Loucy (cell line): Measurements from ENCODE around the gene COL27A1.

Experiments
- H2AFZ ChIP-seq: fragments of 200-600 bp; sonication (generic); 2 replicates; pipeline ENCODE4 v1.6.0; 2016; ENCODE audit warnings: antibody characterized with exemption, mild to moderate bottlenecking, low read length, moderate library complexity
- H3F3A ChIP-seq: fragments of 200-600 bp; 2 replicates; pipeline ENCODE4 v1.6.0; 2016; ENCODE audit warnings: antibody characterized with exemption, low read depth, mild to moderate bottlenecking
- H3K27me3 ChIP-seq: fragments of 200-600 bp; sonication (generic); 2 replicates; pipeline ENCODE4 v1.6.1; 2014; ENCODE audit warnings: low read length, mild to moderate bottlenecking; ENCODE audit not compliant: insufficient read depth, poor library complexity, severe bottlenecking
- H3K36me3 ChIP-seq: fragments of 200-600 bp; sonication (generic); 2 replicates; pipeline ENCODE4 v1.6.1; 2016; ENCODE audit warnings: low read length; ENCODE audit not compliant: insufficient read depth
- H3K4me1 ChIP-seq: fragments of 200-600 bp; sonication (generic); 2 replicates; pipeline ENCODE4 v1.5.1; 2014; ENCODE audit warnings: low read length, mild to moderate bottlenecking; ENCODE audit not compliant: insufficient read depth, poor library complexity, severe bottlenecking
- H3K4me2 ChIP-seq: fragments of 200-600 bp; sonication (generic); 2 replicates; pipeline ENCODE4 v1.6.0; 2014; ENCODE audit warnings: antibody characterized with exemption, low read length, low read depth, mild to moderate bottlenecking; ENCODE audit not compliant: poor library complexity, severe bottlenecking
- H3K4me3 ChIP-seq: fragments of 200-600 bp; sonication (generic); 2 replicates; pipeline ENCODE4 v1.5.1; 2014; ENCODE audit warnings: low read length, mild to moderate bottlenecking, mixed read lengths; ENCODE audit not compliant: poor library complexity, severe bottlenecking
- H3K79me2 ChIP-seq: fragments of 200-600 bp; sonication (generic); 2 replicates; pipeline ENCODE4 v1.6.1; 2014; ENCODE audit warnings: low read length; ENCODE audit not compliant: insufficient read depth
- H3K9ac ChIP-seq: fragments of 200-600 bp; sonication (generic); 2 replicates; pipeline ENCODE4 v1.6.0; 2014; ENCODE audit warnings: mild to moderate bottlenecking, low read depth, low read length, moderate library complexity; ENCODE audit not compliant: poor library complexity, severe bottlenecking
- H3K9me2 ChIP-seq: fragments of 200-600 bp; sonication (generic); replicated peaks from 2 replicates; pipeline ENCODE4 v1.6.1; 2016; ENCODE audit warnings: low read depth, low read length, mixed read lengths
- H3K9me3 ChIP-seq: fragments of 200-600 bp; sonication (generic); 2 replicates; pipeline ENCODE4 v1.6.1; 2014; ENCODE audit warnings: mild to moderate bottlenecking, antibody characterized with exemption, low read length, low read depth; ENCODE audit not compliant: insufficient read depth
- H4K20me1 ChIP-seq: fragments of 200-600 bp; sonication (generic); 2 replicates; pipeline ENCODE4 v1.6.0; 2014; ENCODE audit warnings: antibody characterized with exemption, low read length, mild to moderate bottlenecking; ENCODE audit not compliant: insufficient read depth, poor library complexity, severe bottlenecking
- CTCF ChIP-seq: fragments of 200-600 bp; sonication (generic); conservative IDR thresholded peaks from 2 replicates; pipeline ENCODE4 v1.5.1; 2014; ENCODE audit warnings: mild to moderate bottlenecking, antibody characterized with exemption, low read length
- EZH2phosphoT487 ChIP-seq: fragments of 200-600 bp; IDR thresholded peaks from 2 replicates; pipeline ENCODE4 v1.6.1; 2018; ENCODE audit warnings: antibody characterized with exemption, mild to moderate bottlenecking, moderate library complexity, borderline replicate concordance

COL27A1 gene

DNA sequence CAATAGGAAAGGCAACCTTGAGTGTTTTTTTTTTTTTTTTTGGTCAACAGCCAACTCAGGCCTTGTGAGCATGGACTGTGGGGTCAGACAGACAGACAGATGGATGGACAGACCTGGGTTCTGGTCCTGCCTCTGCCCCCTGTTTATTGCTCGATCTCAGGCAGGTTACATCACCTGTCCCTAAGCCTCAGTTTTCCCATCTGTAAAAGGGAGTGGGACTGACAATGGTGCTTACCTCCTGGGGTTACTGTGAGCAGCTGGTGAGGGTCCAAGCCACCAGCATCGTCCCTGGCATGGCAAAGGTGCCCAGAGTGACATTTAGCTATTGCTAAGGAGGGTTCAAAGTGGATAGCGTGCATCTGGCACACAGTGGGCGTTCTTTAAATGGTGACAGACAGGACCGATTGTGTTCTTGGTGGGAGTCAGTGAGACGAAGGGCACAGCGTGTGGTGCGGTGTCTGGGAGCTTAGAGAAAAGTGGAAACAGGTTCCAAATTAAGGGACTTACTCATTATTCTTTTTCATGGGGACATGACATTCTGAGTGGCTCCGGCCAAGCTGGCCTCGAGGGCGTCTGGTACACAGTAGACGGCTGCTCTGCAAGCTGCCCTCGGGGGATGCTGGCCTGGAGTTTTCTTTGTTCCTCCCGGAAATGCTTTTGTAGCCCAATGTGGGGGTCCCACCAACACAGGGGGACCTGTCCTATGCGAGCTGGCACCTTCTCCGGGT is 72.1 kb downstream of the COL27A1 start:
- Histone ChIP-seq H3K4me2 (no peak overlapping the region), H3K9ac (no peak overlapping the region), H3K27me3 (no peaks in the 10 kb centered on the region), H3K9me2 (no peaks in the 10 kb centered on the region), H4K20me1 (no peaks in the 10 kb centered on the region), H3K36me3 (no peaks in the 10 kb centered on the region), H2AFZ (no peak overlapping the region), H3F3A (no peaks in the 10 kb centered on the region), H3K79me2 (no peaks in the 10 kb centered on the region), H3K9me3 (no peaks in the 10 kb centered on the region), H3K4me3 (no peak overlapping the region), H3K4me1 (no peaks in the 10 kb centered on the region)
- TF ChIP-seq CTCF: no peak
- TF ChIP-seq EZH2phosphoT487: no peak

- Histone ChIP-seq H3K9me2 (no peaks in the 10 kb centered on the region), H3K9ac (no peak overlapping the region), H3K27me3 (no peaks in the 10 kb centered on the region), H3K4me2 (no peak overlapping the region), H3K36me3 (no peaks in the 10 kb centered on the region), H3K9me3 (no peaks in the 10 kb centered on the region), H3K4me1 (no peaks in the 10 kb centered on the region), H2AFZ (no peak overlapping the region), H3K4me3 (no peak overlapping the region), H3K79me2 (no peaks in the 10 kb centered on the region), H4K20me1 (no peaks in the 10 kb centered on the region), H3F3A (no peaks in the 10 kb centered on the region)
- TF ChIP-seq EZH2phosphoT487 (no peak), CTCF (no peak)
These were observed 72.9 kb downstream of the COL27A1 start for GRCh38 chr9:114228016-114228808.

GRCh38 chr9:114229295-114229694 is 74.0 kb downstream of the COL27A1 start:
- H3F3A ChIP-seq: no peaks in the 10 kb centered on the region
- H3K27me3 ChIP-seq: no peaks in the 10 kb centered on the region
- no peaks in the 10 kb centered on the region for H3K79me2 ChIP-seq
- no peaks in the 10 kb centered on the region for H4K20me1 ChIP-seq
- H3K4me1 ChIP-seq: no peaks in the 10 kb centered on the region
- TF ChIP-seq EZH2phosphoT487 (no peak), CTCF (no peak)
- no peak overlapping the region for H3K4me2 ChIP-seq
- no peaks in the 10 kb centered on the region for H3K9me2 ChIP-seq
- H3K9me3 ChIP-seq: no peaks in the 10 kb centered on the region
- H2AFZ ChIP-seq: no peak overlapping the region
- H3K36me3 ChIP-seq: no peaks in the 10 kb centered on the region
- no peak overlapping the region for H3K9ac ChIP-seq
- H3K4me3 ChIP-seq: no peak overlapping the region
